ENCODE measurements around the gene NECTIN4. TPM values are rescaled to one million over a fixed set of nuclear protein-coding genes. Genes with fewer than 3 reads are reported as not detected.

Gene NECTIN4
- total and polyA plus RNA-seq, 2 of the 13 experiments (the other 11 are each of a cell fraction or from before 2014, with no cell fraction given) = 5.9 to 12.4 TPM

- TF ChIP-seq, protein P1, sequence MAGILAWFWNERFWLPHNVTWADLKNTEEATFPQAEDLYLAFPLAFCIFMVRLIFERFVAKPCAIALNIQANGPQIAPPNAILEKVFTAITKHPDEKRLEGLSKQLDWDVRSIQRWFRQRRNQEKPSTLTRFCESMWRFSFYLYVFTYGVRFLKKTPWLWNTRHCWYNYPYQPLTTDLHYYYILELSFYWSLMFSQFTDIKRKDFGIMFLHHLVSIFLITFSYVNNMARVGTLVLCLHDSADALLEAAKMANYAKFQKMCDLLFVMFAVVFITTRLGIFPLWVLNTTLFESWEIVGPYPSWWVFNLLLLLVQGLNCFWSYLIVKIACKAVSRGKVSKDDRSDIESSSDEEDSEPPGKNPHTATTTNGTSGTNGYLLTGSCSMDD (CRISPR knock-in tag; IDR thresholded peaks at IDR 0.05) = no peak
- TF ChIP-seq YY1 (IDR thresholded peaks at IDR 0.05; ENCODE audit: insufficient read depth, insufficient replicate concordance, low read depth, low read length) = peak; percentile 99
- peak in 1 of 2 experiments; percentile 51; a peak in 2 of 4 replicates for TF ChIP-seq POLR2A (IDR thresholded peaks at IDR 0.05; ENCODE audit: insufficient read depth in 1 of 2, low read depth in 2 of 2, low read length in 2 of 2)
- TF ChIP-seq LBX2 (CRISPR knock-in tag; IDR thresholded peaks at IDR 0.05; ENCODE audit: borderline replicate concordance) = no peak
- TF ChIP-seq U2AF2 (IDR thresholded peaks at IDR 0.05; ENCODE audit: low read depth, low read length) = no peak
- no peak for TF ChIP-seq MLLT10 (CRISPR knock-in tag; IDR thresholded peaks at IDR 0.05)
- TF ChIP-seq PATZ1 (CRISPR knock-in tag; IDR thresholded peaks at IDR 0.05) = no peak
- peak; percentile 30; the same call in 1 of the 2 replicates for TF ChIP-seq SPEN (CRISPR knock-in tag; IDR thresholded peaks at IDR 0.05; ENCODE audit: low read depth)
- no peak; the same call in 1 of the 2 replicates for TF ChIP-seq ZNF564 (CRISPR knock-in tag; IDR thresholded peaks at IDR 0.05)
- 0 out of 2 replicates have a peak, but pooled peaks have one; percentile 11 for TF ChIP-seq NAIF1 (CRISPR knock-in tag; IDR thresholded peaks at IDR 0.05; ENCODE audit: borderline replicate concordance)
- no peak for TF ChIP-seq NR1H2 (CRISPR knock-in tag; IDR thresholded peaks at IDR 0.05; ENCODE audit: borderline replicate concordance, low read depth)
- TF ChIP-seq REL (CRISPR knock-in tag; conservative IDR thresholded peaks at IDR 0.05) = no peak
- TF ChIP-seq SKIL (CRISPR knock-in tag; IDR thresholded peaks at IDR 0.05; ENCODE audit: borderline replicate concordance) = no peak
- TF ChIP-seq TP53 (CRISPR knock-in tag; conservative IDR thresholded peaks at IDR 0.05) = no peak
- no peak for TF ChIP-seq MAF1 (CRISPR knock-in tag; IDR thresholded peaks at IDR 0.05; ENCODE audit: borderline replicate concordance)
- TF ChIP-seq ZFP36L2 (CRISPR knock-in tag; IDR thresholded peaks at IDR 0.05) = no peak
- TF ChIP-seq TAF15 (IDR thresholded peaks at IDR 0.05; ENCODE audit: low read depth, low read length, poor library complexity, severe bottlenecking) = peak; percentile 24
- TF ChIP-seq YEATS4 (CRISPR knock-in tag; IDR thresholded peaks at IDR 0.05; ENCODE audit: borderline replicate concordance) = peak; percentile 76; the same call in 1 of the 2 replicates
- TF ChIP-seq ZMAT5 (CRISPR knock-in tag; IDR thresholded peaks at IDR 0.05; ENCODE audit: borderline replicate concordance, low read depth) = no peak
- TF ChIP-seq ZNF326 (CRISPR knock-in tag; IDR thresholded peaks at IDR 0.05; ENCODE audit: borderline replicate concordance) = no peak
- TF ChIP-seq ZKSCAN1 (IDR thresholded peaks at IDR 0.05; ENCODE audit: low read length) = no peak
Measured at GRCh38 chr1:161132410-161133219, 43.3 kb upstream of the NECTIN4 start, which contains the start of gene DEDD (continued).

Data from HepG2 (cell line).